OCI-LY3 (cell line): Measurements from ENCODE around the gene IWS1.

ENCODE experiments used
- CTCF ChIP-seq: fragments of 200-600, 300-600 bp; sonication (generic); IDR thresholded peaks from 2 replicates; pipeline ENCODE4 v1.5.1; 2014; ENCODE audit warnings: antibody characterized with exemption, low read length, low read depth
- EZH2phosphoT487 ChIP-seq: fragments of 200-600 bp; shearing (Covaris generic); IDR thresholded peaks from 2 replicates; pipeline ENCODE4 v1.6.1; 2018; ENCODE audit warnings: antibody characterized with exemption, mixed run types, low read depth

DNA sequence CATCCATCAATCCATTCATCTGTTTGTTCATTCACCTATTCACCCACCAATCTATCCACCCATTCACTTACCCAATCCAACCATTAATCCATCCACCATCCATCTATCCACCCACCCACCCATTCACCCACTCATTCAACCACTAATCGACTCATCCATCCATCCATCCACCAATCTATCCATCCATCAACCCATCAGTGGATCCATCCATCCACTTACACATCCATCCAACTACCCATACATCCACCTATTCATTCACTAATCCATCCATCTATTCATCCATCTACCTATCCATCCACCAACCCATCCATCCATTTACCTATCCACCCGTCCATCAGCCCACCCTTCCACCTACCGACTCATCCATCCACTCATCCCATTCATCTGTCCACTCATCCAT, 20.5 kb upstream of the IWS1 start:
- no peak for TF ChIP-seq CTCF
- no peak for TF ChIP-seq EZH2phosphoT487
